DMS 273 (cell line): ENCODE data around the gene EFEMP1.

ENCODE experiments used
- DNase-seq: peaks from one replicate; lab custom pipeline; 2025; ENCODE audit not compliant: unreplicated experiment; lab: John Stamatoyannopoulos, UW

Gene EFEMP1

GRCh38 chr2:55871637-55872036, 51.9 kb downstream of the EFEMP1 start:
- no peak for DNase-seq

- DNase-seq: no peak
These were observed 53.8 kb downstream of the EFEMP1 start for GRCh38 chr2:55869637-55870325.

- no peak for DNase-seq
These were observed 58.3 kb downstream of the EFEMP1 start for GRCh38 chr2:55865096-55865835.

GRCh38 chr2:55864351-55865084, 59.1 kb downstream of the EFEMP1 start:
- DNase-seq: no peak

GRCh38 chr2:55862673-55863390, 60.8 kb downstream of the EFEMP1 start:
- DNase-seq: no peak

GRCh38 chr2:55862246-55862645, 61.3 kb downstream of the EFEMP1 start:
- DNase-seq: no peak

GRCh38 chr2:55861733-55862132, 61.8 kb downstream of the EFEMP1 start:
- DNase-seq: no peak

- peak; percentile 20 for DNase-seq
These were observed 62.8 kb downstream of the EFEMP1 start for GRCh38 chr2:55860832-55861231.

- DNase-seq: no peak
These were observed 63.7 kb downstream of the EFEMP1 start for GRCh38 chr2:55859875-55860274.

- DNase-seq: no peak
These were observed 65.8 kb downstream of the EFEMP1 start for GRCh38 chr2:55857766-55858165.

- DNase-seq: no peak
These were observed 66.6 kb downstream of the EFEMP1 start for GRCh38 chr2:55856936-55857335.

- DNase-seq: no peak
These were observed 75.5 kb downstream of the EFEMP1 start for GRCh38 chr2:55848096-55848495.

GRCh38 chr2:55846426-55846825, 77.2 kb downstream of the EFEMP1 start:
- DNase-seq: no peak

- DNase-seq: no peak
These were observed 78.6 kb downstream of the EFEMP1 start for GRCh38 chr2:55844986-55845385.

GRCh38 chr2:55843994-55844345, 79.6 kb downstream of the EFEMP1 start:
- no peak for DNase-seq

GRCh38 chr2:55843096-55843993, 80.2 kb downstream of the EFEMP1 start:
- DNase-seq: no peak

- DNase-seq: no peak
These were observed 81.5 kb downstream of the EFEMP1 start for GRCh38 chr2:55842046-55842445.

GRCh38 chr2:55840460-55840859, 83.1 kb downstream of the EFEMP1 start:
- DNase-seq: no peak

GRCh38 chr2:55839182-55839819, 84.3 kb downstream of the EFEMP1 start:
- DNase-seq: peak; percentile 31

- DNase-seq: no peak
These were observed 84.9 kb downstream of the EFEMP1 start for GRCh38 chr2:55838653-55839052.
